H1 (cell line): ENCODE measurements around the gene SRSF3. TPM values are rescaled to one million over a fixed set of nuclear protein-coding genes. Genes with fewer than 3 reads are reported as not detected.
A peak's percentile ranks its signal among the peaks of the same experiment; 100 is the strongest.

Experiments used
- CTCF ChIA-PET: fragments of 300-600 bp; sonication (Branson Sonifier 250); formaldehyde crosslinking; loops from one replicate; lab custom pipeline; 2021; ENCODE audit not compliant: partially characterized antibody; lab: Charles Lee
- POLR2A ChIA-PET: fragments of 300-600 bp; sonication (Branson Sonifier 250); formaldehyde crosslinking; loops from one replicate; lab custom pipeline; 2021; ENCODE audit warnings: inconsistent platforms; ENCODE audit not compliant: partially characterized antibody; lab: Charles Lee
- DNase-seq, 2 experiments: peaks; one replicate each; pipeline versions ENCODE4 v3.0.0 to v3.0.0-alpha.2; 2010 to 2022; ENCODE audit warnings: low spot score in 2 of 2, low read depth in 1 of 2, mixed read lengths in 1 of 2
- FAIRE-seq: peaks from 2 replicates; lab custom pipeline; 2011; peaks lifted over from hg19 to GRCh38; lab: Jason Lieb, UNC
- H2AFZ ChIP-seq: 2 replicates; pipeline ENCODE4 v1.8.1; 2012; ENCODE audit warnings: low read length, inconsistent platforms
- H2AK5ac ChIP-seq: 2 replicates; pipeline ENCODE4 v1.6.1; 2013; ENCODE audit warnings: low read depth, low read length
- H2BK120ac ChIP-seq: replicated peaks from 2 replicates; pipeline ENCODE3; 2013; ENCODE audit warnings: low read depth, low read length, inconsistent platforms
- H2BK12ac ChIP-seq: 2 replicates; pipeline ENCODE4 v1.6.1; 2013; ENCODE audit warnings: low read depth, low read length
- H2BK15ac ChIP-seq: 2 replicates; pipeline ENCODE4 v1.6.1; 2013; ENCODE audit warnings: low read length
- H2BK20ac ChIP-seq: 2 replicates; pipeline ENCODE4 v1.6.1; 2013; ENCODE audit warnings: low read length
- H2BK5ac ChIP-seq: 2 replicates; pipeline ENCODE4 v1.6.1; 2013; ENCODE audit warnings: low read depth, low read length
- H3K14ac ChIP-seq: 2 replicates; pipeline ENCODE4 v1.6.1; 2013; ENCODE audit warnings: inconsistent platforms; ENCODE audit not compliant: insufficient read length
- H3K18ac ChIP-seq: 2 replicates; pipeline ENCODE4 v1.6.1; 2013; ENCODE audit warnings: low read length; ENCODE audit errors: extremely low read depth
- H3K23ac ChIP-seq: 2 replicates; pipeline ENCODE4 v1.6.1; 2013; ENCODE audit warnings: inconsistent platforms; ENCODE audit not compliant: insufficient read length
- H3K23me2 ChIP-seq: 2 replicates; pipeline ENCODE4 v1.6.1; 2013; ENCODE audit warnings: low read depth, low read length
- H3K27ac ChIP-seq: 2 replicates; pipeline ENCODE4 v1.6.1; 2011; ENCODE audit warnings: low read depth, low read length, inconsistent platforms
- H3K27me3 ChIP-seq, 4 experiments: replicated peaks in 1 of 4; 1 replicate in 1 of 4; 2 replicates in 3 of 4; pipeline versions ENCODE4 v1.6.1 to v1.8.1; 2011 to 2013; ENCODE audit warnings: low read length in 3 of 4, mild to moderate bottlenecking in 3 of 4, inconsistent platforms in 2 of 4, mixed read lengths in 2 of 4, moderate library complexity in 1 of 4; ENCODE audit not compliant: control insufficient read depth in 3 of 4, insufficient read depth in 3 of 4; ENCODE audit errors: extremely low read depth in 1 of 4
- H3K36me3 ChIP-seq, 4 experiments: 2 replicates each; pipeline versions ENCODE4 v1.6.1 to v1.8.1; 2011 to 2013; ENCODE audit warnings: mild to moderate bottlenecking in 4 of 4, low read length in 3 of 4, moderate library complexity in 2 of 4, control low read depth in 1 of 4, inconsistent platforms in 1 of 4; ENCODE audit not compliant: insufficient read depth in 4 of 4, control insufficient read depth in 2 of 4
- H3K4ac ChIP-seq: replicated peaks from 2 replicates; pipeline ENCODE3; 2013; ENCODE audit warnings: low read length, low read depth, mixed read lengths, inconsistent platforms; ENCODE audit not compliant: insufficient read length
- H3K4me1 ChIP-seq, 4 experiments: replicated peaks in 1 of 4; 1 replicate in 1 of 4; 2 replicates in 3 of 4; pipeline versions ENCODE4 v1.6.1 to v1.8.1; 2011 to 2013; ENCODE audit warnings: low read length in 3 of 4, inconsistent platforms in 2 of 4, mixed read lengths in 1 of 4; ENCODE audit not compliant: insufficient read depth in 4 of 4, control insufficient read depth in 3 of 4
- H3K4me2 ChIP-seq, 2 experiments: 2 replicates each; pipeline versions ENCODE4 v1.6.1 to v1.8.1; 2011 to 2013; ENCODE audit warnings: low read depth in 2 of 2, low read length in 2 of 2, control low read depth in 1 of 2, inconsistent platforms in 1 of 2, mild to moderate bottlenecking in 1 of 2; ENCODE audit not compliant: insufficient read depth in 1 of 2
- H3K4me3 ChIP-seq, 4 experiments: fragments of 200-600, 300-600 bp in 1 of 4; sonication (generic), shearing (Covaris generic), sonication (Bioruptor Twin) in 1 of 4; 2 replicates each; pipeline versions ENCODE4 v1.5.1 to v1.8.1; 2011 to 2016; ENCODE audit warnings: low read length in 4 of 4, low read depth in 3 of 4, control low read depth in 2 of 4, inconsistent platforms in 2 of 4, mild to moderate bottlenecking in 2 of 4, mixed read lengths in 1 of 4, moderate library complexity in 1 of 4; ENCODE audit not compliant: insufficient read depth in 2 of 4; ENCODE audit errors: extremely low read depth in 1 of 4
- H3K56ac ChIP-seq: replicated peaks from 2 replicates; pipeline ENCODE3; 2013; ENCODE audit warnings: low read depth, mild to moderate bottlenecking, mixed read lengths, low read length, inconsistent platforms; ENCODE audit not compliant: insufficient read length
- H3K79me1 ChIP-seq: 2 replicates; pipeline ENCODE4 v1.6.1; 2013; ENCODE audit warnings: low read depth, low read length, control low read depth
- H3K79me2 ChIP-seq, 2 experiments: 2 replicates each; pipeline versions ENCODE4 v1.6.1 to v1.8.1; 2012 to 2013; ENCODE audit warnings: low read length in 2 of 2, mild to moderate bottlenecking in 2 of 2, inconsistent platforms in 1 of 2; ENCODE audit not compliant: insufficient read depth in 2 of 2, control insufficient read depth in 1 of 2
- H3K9ac ChIP-seq, 4 experiments: replicated peaks in 1 of 4; 1 replicate in 1 of 4; 2 replicates in 3 of 4; pipeline versions ENCODE4 v1.6.1 to v1.8.1; 2011 to 2013; ENCODE audit warnings: low read depth in 3 of 4, low read length in 3 of 4, control low read depth in 2 of 4, mild to moderate bottlenecking in 2 of 4, moderate library complexity in 2 of 4, inconsistent platforms in 1 of 4; ENCODE audit errors: extremely low read depth in 1 of 4
- H3K9me3 ChIP-seq, 2 experiments: 2 replicates each; pipeline versions ENCODE4 v1.6.1 to v1.8.1; 2012 to 2013; ENCODE audit warnings: mild to moderate bottlenecking in 2 of 2, moderate library complexity in 2 of 2, control low read depth in 1 of 2, inconsistent platforms in 1 of 2, low read depth in 1 of 2, low read length in 1 of 2, mixed read lengths in 1 of 2; ENCODE audit not compliant: insufficient read depth in 2 of 2
- H4K20me1 ChIP-seq, 2 experiments: replicated peaks in 1 of 2; 2 replicates each; pipeline versions ENCODE3 to v1.8.1; 2011 to 2013; ENCODE audit warnings: inconsistent platforms in 2 of 2, low read length in 2 of 2, mild to moderate bottlenecking in 1 of 2; ENCODE audit not compliant: insufficient read depth in 2 of 2, control insufficient read depth in 1 of 2
- H4K5ac ChIP-seq: 2 replicates; pipeline ENCODE4 v1.6.1; 2013; ENCODE audit warnings: low read length, low read depth, mixed read lengths, inconsistent platforms; ENCODE audit not compliant: insufficient read length
- H4K8ac ChIP-seq: 2 replicates; pipeline ENCODE4 v1.8.0; 2013; ENCODE audit warnings: mild to moderate bottlenecking, moderate library complexity, low read length, inconsistent platforms; ENCODE audit not compliant: insufficient read depth; ENCODE audit errors: extremely low read depth
- H4K91ac ChIP-seq: replicated peaks from 2 replicates; pipeline ENCODE3; 2013; ENCODE audit warnings: low read length, mixed read lengths, inconsistent platforms; ENCODE audit not compliant: insufficient read length
- CEBPB ChIP-seq: IDR thresholded peaks from 2 replicates; pipeline ENCODE4 v1.6.1; 2012; ENCODE audit warnings: low read depth, low read length
- CHD2 ChIP-seq: IDR thresholded peaks from 2 replicates; pipeline ENCODE4 v1.6.1; 2012; ENCODE audit warnings: low read length, improper control_type of control experiment
- EP300 ChIP-seq, 2 experiments: IDR thresholded peaks; 1 replicate in 1 of 2; 2 replicates in 1 of 2; pipeline ENCODE4 v1.6.1; 2011 to 2012; ENCODE audit warnings: low read depth in 2 of 2, low read length in 2 of 2, mild to moderate bottlenecking in 2 of 2, borderline replicate concordance in 1 of 2, inconsistent platforms in 1 of 2, moderate library complexity in 1 of 2
- JUN ChIP-seq: IDR thresholded peaks from 2 replicates; pipeline ENCODE4 v1.6.1; 2011; ENCODE audit warnings: low read depth, mild to moderate bottlenecking, improper control_type of control experiment, low read length
- KDM1A ChIP-seq: fragments of 200-600, 300-600 bp; sonication (generic); IDR thresholded peaks from 2 replicates; pipeline ENCODE4 v1.7.1; 2016; ENCODE audit warnings: mild to moderate bottlenecking, low read length, borderline replicate concordance
- whole genome bisulfite sequencing, 2 experiments: shearing (Covaris generic) in 1 of 2; methylation state at CpG; one replicate each; pipeline versions ENCODE4 v1.1.6 to v1.1.7; 2013 to 2015; ENCODE audit warnings: low lambda C conversion rate in 2 of 2, mixed read lengths in 2 of 2, inconsistent platforms in 1 of 2, low coverage in 1 of 2, missing lambda C conversion rate in 1 of 2; ENCODE audit not compliant: insufficient replicate concordance in 2 of 2, insufficient coverage in 1 of 2, insufficient read length in 1 of 2; ENCODE audit errors: extremely low coverage in 1 of 2, missing lambda C conversion rate in 1 of 2; 5-methylcytosine and 5-hydroxymethylcytosine counted together
- polyA plus RNA-seq, 7 experiments: library from polyadenylated mRNA; depleted of rRNA in 3 of 7; stranded (reverse) in 5 of 7; unstranded in 2 of 7; fragments of >200 nt in 5 of 7; fragments of 200-250 nt in 2 of 7; gene quantifications; 1 replicate in 5 of 7; 2 replicates in 1 of 7; 4 replicates in 1 of 7; pipeline versions ENCODE4 v1.2.1 to v1.2.3, GENCODE V29; 2011 to 2013; ENCODE audit warnings: missing spikeins in 2 of 7, mixed read lengths in 2 of 7
- total RNA-seq: library from RNA; stranded (reverse); fragmentation: NEBNext Ultra II Directional; extraction: Animal tissue kit (Norgen Biotek cat#: 25700); gene quantifications from 2 replicates; pipeline ENCODE4 v1.2.1, GENCODE V29; 2021

The SRSF3 gene
- total and polyA plus RNA-seq, 2 of the 8 experiments (the other 6 are each of a cell fraction or from before 2014, with no cell fraction given), result 471 to 689 TPM

DNA sequence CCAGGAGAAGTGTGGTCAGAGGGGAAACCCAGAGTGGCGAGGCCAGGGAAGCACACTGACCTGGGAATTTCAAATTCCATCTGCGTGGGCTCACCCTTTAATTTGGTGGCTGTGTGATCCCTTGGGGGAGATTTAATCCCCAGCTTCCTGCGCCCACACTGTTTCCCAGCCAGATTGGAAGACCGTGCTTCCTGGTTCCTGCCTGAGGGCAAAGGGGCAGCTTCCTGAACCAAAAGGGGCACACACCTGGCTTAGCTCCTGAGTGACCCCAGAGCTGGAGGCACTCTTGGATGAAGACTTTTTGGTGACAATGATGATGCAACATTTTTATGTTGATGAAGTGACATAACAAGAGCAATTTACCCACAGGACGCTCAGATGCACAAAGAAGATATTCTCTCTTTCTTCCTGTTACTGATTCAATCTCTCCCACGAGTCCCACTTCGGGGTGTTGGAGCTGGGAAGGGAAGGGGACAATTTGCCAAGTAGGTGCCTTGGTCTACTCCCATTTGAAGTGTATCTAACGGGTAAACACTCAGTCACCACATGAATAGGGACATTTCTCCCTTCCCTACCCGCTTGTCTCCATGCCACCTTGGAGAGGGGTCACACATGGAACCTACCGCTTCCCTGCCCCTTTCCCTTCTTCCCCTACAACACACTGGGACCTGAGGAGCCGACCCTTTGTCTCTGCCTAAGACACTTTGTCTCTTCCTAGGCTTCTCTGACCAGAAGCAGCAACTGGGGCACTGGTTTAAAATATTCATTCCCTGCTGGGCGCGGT, 55.7 kb downstream of the SRSF3 start:
- H3K79me2 ChIP-seq, result no peaks in the 10 kb centered on the region
- H3K27me3 ChIP-seq, result no peaks in the 10 kb centered on the region
- H4K91ac ChIP-seq, result peak overlapping the region; percentile 17
- H3K4me2 ChIP-seq, result no peak overlapping the region
- H3K14ac ChIP-seq, result no peak overlapping the region
- no peak overlapping the region; the same call in 1 of the 2 replicates for H2BK12ac ChIP-seq
- no peak overlapping the region for H3K4ac ChIP-seq
- no peak overlapping the region for H2BK5ac ChIP-seq
- no peak overlapping the region for H3K23ac ChIP-seq
- H3K9ac ChIP-seq, result no peak overlapping the region
- POLR2A ChIA-PET, result interaction anchor here (0.6 to 1.5 kb wide), 2 partner anchors 10 to 12 kb away, joined by 3 to 5 read pairs; no protein-coding TSS in a partner anchor
- WGBS, 2 experiments, result 81% methylated on average over 13 of the region's 13 CpGs; no CpG with 5 or more reads in 1 of the 2 experiments
- no peak for FAIRE-seq
- peak overlapping the region; percentile 40; the same call in 1 of the 2 replicates for H4K8ac ChIP-seq
- H3K27ac ChIP-seq, result no peak overlapping the region
- no peaks in the 10 kb centered on the region for H3K36me3 ChIP-seq
- no peak overlapping the region for H3K4me3 ChIP-seq
- no peaks in the 10 kb centered on the region for H4K20me1 ChIP-seq
- CTCF ChIA-PET, result interaction anchor here (0.6 to 0.8 kb wide), 2 partner anchors 35 to 52 kb away, joined by 3 to 4 read pairs; no protein-coding TSS in a partner anchor
- no peak overlapping the region for H3K56ac ChIP-seq
- H4K5ac ChIP-seq, result no peak overlapping the region
- no peaks in the 10 kb centered on the region for H3K23me2 ChIP-seq
- H3K18ac ChIP-seq, result no peak overlapping the region
- no peaks in the 10 kb centered on the region for H3K79me1 ChIP-seq
- H2BK120ac ChIP-seq, result no peak overlapping the region
- 0 out of 2 replicates have a peak overlapping the region, but pooled peaks have one; percentile 84 for H2AFZ ChIP-seq
- peaks cover 0 to 4% (median 2%) of the 10 kb centered on the region in 4 experiments; a peak in 3 of 7 replicates for H3K4me1 ChIP-seq
- H3K9me3 ChIP-seq, result no peaks in the 10 kb centered on the region
- H2AK5ac ChIP-seq, result 0 out of 2 replicates have a peak overlapping the region, but pooled peaks have one; percentile 17
- 0 out of 2 replicates have a peak overlapping the region, but pooled peaks have one; percentile 81 for H2BK15ac ChIP-seq
- 0 out of 2 replicates have a peak overlapping the region, but pooled peaks have one; percentile 29 for H2BK20ac ChIP-seq
- DNase-seq, result no peak
- TF ChIP-seq CEBPB (peak; percentile 55; the same call in 1 of the 2 replicates), EP300 (IDR thresholded peaks at IDR 0.05; ENCODE audit: borderline replicate concordance in 1 of 2, low read depth in 2 of 2, low read length in 2 of 2) (no peak), CHD2 (no peak), JUN (no peak), KDM1A (no peak)
